Stimulated activated CD8-positive, alpha-beta memory T cell treated with anti-CD3 and anti-CD28 coated beads, Interleukin-4, amount 100 ng/mL, for 1 hour (primary cell): ENCODE results near the gene CD53.

Source experiments
- DNase-seq, 2 donors: peaks; one replicate each; pipeline ENCODE4 v3.0.0-alpha.2; 2020; ENCODE audit warnings: low read depth in 2 of 2, low spot score in 1 of 2

CD53 gene

DNA sequence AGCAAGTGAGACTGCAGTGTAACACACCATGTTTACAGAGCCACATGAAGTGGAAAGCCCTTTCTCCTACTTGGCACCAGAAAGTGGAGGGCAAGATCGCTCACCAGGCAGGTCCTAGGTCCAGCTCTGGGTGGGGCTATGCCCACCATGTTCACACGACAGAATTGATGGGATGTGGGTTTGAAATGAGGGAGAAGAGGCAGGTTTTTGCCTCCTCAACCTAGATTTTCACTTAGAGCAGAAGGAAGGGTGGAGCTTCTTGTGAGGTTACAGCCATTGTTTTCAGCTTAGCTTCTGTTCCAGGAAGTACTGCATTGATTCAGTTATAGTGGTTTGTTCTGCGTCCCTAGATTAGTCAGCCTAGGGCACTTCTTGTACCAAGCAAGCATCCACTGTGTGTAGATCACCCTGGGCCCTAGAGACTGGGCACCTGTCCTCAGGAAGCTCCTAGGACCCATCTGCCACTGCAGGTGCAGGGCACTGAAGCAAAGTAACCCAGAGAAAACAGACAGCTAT is 2.3 kb downstream of the CD53 start:
- DNase-seq: peak in 1 of 2 donors; percentile 25

DNA sequence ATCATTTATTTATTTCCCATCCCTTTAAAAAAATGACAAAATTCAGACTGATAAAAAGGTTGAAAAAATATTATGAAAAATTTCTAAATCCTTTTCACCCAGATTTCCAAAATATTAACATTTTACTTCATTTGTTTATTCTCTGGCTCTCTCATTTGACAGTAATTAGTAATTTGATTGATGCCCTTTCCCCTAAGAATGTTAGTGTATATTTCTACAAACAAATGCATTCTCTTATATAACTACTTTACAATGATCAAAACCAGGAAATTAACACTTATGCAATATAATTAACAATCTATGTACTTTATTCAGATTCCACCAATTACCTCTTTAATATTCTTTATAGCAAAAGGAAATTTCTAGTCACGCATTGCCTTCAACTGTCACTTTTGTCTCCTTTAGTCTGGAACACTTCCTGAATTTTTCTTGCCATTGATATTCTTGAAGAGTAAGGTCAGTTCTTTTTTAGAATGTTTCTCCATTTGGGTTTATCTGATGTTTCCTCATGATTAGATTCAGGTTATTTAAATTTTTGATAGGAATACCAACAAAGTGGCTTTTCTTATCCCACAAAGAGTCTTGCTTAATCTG is 3.9 kb downstream of the CD53 start:
- no peak for DNase-seq

DNA sequence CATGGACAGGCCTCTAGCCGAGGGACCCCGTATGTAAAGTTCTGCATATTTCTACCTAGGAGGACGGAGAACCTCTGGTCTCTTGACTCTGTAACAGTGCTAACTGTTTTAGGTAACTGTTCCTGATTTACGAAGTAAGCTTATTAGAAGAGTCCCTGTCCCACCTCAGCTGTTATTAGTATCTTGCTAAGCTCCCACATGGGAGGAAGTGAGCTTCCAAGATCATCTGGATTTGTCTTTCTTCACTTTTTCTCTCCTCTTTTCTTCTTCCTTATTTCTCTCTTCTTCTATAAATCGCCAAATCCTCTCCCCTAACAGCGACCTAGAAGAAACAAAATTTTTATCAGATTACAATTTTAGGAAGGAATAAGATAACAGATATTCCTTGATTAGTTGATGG is 4.4 kb downstream of the CD53 start:
- DNase-seq: no peak

DNA sequence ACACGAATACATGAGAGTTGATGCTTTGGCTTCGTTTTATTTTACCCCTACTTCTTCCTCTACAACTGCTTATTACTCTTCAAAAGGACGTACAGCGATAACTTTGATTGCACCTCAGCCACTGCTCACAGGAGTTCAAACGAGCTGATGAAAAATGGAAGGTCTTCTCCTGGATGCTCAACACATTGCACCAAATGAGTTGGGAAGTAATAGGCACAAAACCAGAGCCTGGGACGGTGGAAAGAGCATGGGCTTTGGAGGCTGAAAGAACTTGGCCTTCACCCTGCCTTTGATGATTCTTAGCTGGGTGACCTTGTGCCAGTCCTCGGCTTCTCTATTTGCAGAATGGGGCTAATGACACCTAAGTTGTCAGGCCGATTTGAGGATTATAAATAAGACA is 4.8 kb downstream of the CD53 start:
- no peak for DNase-seq

DNA sequence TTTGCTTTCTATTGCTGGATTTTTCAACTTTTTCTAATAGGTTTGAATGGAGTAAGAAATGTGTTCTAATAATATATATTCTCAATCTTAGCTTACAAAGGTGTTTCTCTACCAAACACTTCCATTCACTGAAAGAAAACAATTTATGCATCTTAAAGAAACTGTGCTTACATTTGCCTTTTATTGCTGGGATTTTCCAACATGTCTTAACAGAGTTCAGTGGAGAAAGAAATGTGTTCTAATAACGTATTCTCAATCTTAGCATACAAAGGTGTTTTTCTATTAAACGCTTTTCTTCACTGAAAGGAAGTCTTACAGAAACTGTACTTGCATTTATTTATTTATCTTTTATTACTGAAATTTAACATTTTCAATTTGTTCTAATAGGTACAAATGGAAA is 5.6 kb downstream of the CD53 start:
- DNase-seq: no peak

DNA sequence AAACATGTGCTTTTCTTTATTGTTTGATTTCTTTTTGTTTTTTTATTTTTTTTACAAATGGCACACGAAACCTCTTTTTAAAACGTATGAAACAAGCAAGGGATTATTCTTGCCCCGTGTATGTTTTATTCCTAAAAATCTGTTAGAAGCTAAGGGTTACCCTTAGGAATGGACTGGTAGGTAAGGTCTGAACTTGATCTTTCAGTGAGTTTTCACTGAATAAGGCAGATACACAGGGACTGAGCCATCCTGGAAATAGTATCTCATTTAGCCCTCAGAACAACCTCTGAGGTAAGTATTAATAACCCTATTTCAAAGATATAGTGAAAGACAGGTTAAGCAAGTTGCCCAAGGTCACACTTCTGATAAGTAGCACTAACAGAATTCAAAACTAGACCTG is 6.0 kb downstream of the CD53 start:
- DNase-seq: no peak

DNA sequence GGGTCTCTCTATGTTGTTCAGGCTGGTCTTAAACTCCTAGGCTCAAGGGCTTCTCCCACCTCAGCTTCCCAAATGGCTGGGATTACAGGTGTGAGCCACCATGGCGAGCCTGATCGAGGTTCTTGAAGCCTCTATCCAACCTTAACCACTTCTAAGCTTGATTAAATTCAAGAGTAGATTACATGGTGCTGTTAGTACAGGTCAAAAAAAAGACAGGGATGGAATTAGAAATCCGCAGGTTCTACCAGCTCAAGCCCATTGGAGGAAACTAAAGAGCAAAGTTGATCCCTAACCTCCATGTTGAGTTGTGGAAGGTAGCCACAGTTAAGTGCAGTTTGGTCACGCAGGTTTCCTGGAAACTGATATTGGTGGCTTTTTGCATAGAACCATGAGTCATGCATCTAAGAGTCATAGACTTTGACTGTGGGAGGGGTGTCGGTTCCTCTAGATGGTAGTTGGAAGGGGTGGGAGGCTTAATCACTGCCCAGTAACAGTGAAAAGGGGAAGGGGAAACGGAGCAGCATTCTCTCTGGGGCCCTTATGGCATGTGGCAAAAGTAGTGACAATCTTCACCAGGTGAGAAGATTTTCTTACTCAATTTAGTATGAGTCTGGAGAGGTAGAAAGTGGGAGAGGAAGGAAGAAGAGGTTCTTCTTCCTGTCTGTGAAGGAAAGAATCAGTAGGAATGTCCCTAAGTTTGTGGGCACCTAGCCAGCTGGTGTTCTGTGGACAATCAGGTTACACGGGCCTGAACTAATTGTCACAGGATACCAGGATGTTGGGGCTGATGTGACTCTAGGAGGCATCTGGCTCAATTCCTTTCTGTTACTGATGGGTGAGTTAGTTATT is 7.0 kb downstream of the CD53 start:
- peak in 1 of 2 donors; percentile 33 for DNase-seq

DNA sequence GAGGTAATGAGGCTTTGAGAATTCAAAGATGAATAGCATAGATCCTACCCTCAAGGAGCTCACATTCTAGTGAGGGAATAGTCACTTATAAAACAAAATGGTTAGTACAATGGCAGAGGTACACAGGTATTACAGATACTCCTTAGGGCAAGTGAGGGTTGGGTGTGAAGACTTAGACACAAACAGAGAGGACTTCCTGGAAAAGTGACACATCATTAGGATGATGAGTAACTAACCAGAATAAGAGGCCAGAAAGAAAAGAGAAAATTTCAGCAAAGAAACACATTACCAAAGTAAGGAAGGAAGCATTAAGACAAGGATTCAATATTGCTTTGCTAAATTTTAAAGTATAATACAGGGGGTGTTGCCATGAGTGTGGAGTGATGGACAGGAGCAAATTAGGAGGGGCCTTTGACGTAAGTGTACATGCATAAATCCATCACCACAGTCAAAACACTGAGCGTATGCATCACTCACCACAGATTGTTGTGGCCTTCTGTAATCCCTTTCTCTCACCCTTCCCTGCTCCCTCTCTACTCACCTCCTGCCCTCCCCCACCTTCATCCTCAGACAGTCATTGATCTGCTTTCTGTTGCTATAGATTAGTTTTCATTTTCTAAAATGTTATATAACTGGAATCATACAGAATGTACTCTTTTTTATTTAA is 7.9 kb downstream of the CD53 start:
- DNase-seq: no peak

DNA sequence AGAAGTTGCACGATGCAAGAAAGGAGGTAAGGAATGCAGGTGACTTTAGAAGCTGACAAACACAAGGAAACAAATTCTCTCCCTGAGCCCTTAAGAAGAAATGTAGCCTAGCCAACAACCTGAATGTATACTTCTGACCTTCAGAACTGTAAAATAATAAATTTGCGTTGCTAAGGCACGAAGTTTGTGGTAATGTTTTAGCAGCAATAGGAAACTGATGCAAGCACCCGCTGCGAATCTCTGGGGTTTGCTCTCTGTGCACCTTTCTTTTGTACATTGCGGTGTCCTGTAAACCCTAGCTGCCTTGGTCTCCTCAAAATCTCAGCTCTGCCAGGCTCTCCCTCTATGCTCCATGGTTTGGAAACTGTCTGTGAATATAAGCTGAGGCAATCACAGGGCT is 15.1 kb downstream of the CD53 start:
- DNase-seq: no peak

DNA sequence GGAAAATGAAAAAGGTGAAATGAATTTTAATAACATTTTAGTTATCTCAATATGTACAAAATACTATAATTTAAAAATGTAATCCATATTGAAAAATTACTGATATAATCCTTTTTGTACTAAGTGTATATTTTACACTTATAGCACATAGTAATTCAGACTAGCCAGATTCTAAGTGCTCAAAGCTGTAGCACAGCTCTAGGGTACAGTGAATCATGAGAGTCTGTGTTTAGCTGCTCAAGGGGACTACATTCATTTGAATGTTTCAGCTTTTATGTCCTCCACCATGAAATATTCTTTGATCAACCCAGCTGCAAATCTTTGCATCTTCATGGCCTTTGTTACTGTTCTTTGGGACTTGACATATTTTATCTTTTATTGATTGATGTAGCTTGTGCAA is 15.7 kb downstream of the CD53 start:
- DNase-seq: no peak

DNA sequence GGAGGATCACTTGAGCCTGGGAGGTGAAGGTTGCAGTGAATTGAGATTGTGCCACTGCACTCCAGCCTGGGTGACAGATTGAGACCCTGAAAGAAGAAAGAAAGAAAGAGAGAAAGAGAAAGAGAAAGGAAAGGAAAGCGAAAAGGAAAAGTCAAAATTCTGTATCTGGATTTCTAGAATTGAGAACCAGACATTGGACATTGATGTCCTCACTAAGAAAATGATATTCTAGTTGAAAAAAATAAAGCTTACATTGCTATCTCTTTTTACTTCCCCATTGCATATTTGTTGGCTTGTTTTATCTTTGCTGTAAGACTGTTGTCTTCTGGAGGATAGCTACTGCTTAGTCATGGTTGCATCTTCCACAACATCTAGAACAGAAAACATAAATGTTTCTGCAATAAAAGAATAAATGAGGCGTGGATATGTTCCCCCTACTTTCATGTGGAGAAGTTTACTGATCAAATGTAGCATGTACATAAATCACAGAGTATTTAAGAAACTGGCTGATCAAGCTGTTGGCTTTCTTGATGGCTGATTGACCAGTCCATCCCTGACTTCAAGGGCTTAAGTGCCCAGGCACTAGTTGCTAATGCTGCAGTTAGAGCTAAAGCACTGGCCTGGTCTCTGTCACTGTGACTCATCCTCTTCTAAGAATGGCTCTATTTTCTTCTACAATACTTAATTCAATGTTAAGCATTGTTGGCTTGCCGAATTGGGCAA is 17.7 kb downstream of the CD53 start:
- DNase-seq: no peak

DNA sequence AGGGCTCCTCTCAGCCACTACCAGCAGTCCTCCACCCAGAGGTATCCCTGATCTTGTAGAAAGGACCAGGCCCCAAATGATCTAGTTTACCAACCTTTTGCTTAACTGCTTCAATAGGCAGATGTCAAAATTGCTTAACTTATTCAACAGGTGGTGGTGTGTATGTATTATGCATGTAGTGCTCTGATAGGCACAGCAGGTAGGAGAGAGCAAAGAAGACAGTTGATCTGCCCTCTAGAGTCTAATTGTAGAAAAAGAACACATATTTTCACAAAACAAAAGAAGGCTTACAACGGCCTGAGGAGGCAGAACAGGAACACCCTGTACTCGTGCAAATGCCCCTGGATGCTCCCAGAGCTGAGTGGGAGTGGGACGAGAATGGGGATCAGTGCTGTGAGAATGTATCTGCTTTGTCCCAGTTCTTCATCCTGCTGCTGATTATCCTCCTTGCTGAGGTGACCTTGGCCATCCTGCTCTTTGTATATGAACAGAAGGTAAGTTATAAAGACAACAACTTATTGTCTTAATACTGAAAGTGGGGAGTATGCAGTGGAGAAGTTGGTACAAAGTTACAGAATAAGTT is 21.1 kb downstream of the CD53 start:
- DNase-seq: no peak

DNA sequence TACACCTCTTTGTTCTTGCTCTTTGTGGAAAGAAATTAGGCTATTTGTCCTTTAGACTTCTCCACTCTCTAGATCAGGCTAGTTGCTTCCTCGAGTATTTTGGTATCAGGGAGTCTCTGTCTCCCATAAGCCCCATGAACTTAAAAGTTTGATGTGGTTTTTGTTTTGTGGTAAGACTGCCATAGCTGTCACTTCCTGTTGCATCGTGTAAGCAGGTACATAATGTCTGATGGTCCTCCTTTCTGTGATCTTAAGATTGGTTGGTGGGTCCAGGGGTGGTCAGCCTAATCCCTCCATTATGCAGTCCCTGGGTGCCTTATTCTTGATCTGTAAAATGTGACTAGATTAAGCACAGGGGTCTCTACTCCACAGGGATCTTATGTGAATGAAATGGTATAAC is 23.1 kb downstream of the CD53 start:
- DNase-seq: no peak

DNA sequence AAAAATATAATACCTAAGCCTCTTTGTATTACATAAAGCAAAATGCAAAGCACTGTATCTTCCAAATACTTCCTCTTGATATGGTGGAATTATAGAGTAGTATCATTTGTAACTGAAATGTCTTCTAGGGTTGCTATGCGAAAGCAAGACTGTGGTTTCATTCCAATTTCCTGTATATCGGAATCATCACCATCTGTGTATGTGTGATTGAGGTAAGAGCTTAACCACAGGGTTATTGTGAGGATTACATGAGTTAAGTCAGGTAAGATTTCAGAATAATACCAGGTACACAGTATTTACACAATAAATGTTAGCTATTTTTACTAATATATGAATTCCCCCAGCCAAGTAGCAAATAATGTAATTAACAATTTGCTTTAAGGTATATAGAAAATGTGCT is 24.7 kb downstream of the CD53 start:
- no peak for DNase-seq

DNA sequence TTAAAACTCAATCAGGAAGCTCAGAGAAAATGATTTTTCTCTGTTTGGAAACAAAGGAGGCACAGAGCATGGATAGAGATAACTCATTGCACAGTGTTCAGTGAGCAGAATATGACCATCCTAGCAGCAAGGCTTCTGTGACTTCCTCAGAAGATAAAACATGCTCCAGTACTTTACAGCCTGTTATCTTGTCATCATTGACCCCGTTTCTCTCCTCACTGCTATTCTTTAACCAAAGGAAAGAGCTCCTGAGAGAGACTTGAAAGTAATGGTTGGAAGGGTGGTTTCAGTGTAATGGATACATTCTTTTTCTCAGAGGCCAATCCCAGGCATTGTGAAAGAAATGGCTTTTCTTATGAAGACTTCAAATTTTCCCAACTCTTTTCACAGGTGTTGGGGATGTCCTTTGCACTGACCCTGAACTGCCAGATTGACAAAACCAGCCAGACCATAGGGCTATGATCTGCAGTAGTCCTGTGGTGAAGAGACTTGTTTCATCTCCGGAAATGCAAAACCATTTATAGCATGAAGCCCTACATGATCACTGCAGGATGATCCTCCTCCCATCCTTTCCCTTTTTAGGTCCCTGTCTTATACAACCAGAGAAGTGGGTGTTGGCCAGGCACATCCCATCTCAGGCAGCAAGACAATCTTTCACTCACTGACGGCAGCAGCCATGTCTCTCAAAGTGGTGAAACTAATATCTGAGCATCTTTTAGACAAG is 25.9 kb downstream of the CD53 start:
- no peak for DNase-seq

DNA sequence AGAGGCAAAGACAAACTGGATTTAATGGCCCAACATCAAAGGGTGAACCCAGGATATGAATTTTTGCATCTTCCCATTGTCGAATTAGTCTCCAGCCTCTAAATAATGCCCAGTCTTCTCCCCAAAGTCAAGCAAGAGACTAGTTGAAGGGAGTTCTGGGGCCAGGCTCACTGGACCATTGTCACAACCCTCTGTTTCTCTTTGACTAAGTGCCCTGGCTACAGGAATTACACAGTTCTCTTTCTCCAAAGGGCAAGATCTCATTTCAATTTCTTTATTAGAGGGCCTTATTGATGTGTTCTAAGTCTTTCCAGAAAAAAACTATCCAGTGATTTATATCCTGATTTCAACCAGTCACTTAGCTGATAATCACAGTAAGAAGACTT is 26.5 kb downstream of the CD53 start:
- DNase-seq: no peak

DNA sequence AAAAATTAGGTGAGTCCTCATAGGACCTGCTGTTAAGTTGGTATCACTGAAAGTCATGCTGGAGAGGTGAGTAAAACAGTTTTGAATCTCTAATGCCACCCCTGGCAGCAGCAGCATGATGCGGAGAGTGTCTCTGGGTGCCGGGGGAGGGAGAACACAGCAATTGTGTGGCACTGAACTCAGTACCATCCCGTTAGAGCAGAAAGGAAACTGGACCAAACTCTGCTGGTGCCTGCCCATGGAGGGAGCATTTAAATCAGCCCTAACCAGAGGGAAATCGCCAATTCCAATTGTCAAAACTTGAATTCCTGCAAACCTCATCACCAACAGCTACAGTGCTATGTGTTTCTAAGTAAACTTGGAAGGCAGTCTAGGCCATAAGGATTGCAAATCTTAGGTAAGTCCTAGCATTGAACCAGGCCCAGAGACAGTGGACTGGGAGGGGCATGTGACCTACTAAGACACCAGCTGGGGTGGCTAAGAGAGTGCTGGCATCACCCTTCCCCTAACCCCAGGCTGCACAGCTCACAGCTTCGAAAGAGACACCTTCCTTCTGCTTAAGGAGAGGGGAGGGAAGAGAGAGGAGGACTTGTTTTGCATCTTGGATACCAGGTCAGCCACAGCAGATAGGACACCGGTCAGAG is 30.0 kb downstream of the CD53 start:
- DNase-seq: no peak

DNA sequence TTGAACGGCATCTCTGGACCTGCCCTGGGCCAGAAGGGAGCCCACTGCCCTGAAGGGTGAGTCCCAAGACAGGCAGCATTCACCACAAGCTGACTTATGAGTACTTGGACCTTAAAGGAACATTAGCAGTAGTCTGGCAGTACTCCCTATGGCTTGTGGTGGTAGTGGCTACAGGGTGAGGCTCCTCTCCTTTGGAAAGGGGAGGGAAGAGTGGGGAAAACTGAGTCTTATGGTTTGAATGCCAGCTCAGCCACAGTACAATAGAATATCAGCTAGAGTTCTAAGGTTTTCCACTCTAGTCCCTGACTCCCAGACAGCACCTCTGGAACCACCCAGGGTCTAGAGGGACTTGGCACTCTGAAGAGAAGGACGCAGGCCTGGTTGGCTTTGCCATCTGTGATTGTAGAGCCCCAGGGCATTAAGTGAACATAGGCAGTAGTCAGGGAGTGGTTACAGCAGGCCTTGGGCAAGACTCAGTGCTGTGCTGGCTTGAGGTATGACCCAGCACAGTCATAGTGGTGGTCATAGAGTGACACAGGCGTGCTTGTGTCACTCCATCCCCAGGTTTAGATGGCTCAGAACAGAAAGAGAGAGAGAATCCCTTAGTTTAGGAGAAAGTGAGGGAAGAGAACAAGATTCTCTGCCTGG is 31.0 kb downstream of the CD53 start:
- DNase-seq: no peak

DNA sequence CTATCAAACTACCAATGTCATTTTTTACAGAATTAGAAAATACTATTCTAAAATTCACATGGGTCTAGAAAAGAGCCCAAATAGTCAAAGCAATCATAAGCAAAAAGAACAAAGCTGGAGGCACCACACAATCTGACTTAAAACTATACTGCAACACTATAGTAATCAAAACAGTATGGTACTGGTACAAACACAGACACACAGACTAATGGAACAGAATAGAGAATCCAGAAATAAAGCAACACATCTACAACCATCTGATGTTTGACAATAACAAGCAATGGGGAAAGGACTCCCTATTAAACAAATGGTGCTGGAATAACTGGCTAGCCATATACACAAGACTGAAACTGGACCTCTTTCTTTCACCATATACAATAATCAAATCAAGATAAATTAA is 39.8 kb downstream of the CD53 start:
- DNase-seq: no peak

DNA sequence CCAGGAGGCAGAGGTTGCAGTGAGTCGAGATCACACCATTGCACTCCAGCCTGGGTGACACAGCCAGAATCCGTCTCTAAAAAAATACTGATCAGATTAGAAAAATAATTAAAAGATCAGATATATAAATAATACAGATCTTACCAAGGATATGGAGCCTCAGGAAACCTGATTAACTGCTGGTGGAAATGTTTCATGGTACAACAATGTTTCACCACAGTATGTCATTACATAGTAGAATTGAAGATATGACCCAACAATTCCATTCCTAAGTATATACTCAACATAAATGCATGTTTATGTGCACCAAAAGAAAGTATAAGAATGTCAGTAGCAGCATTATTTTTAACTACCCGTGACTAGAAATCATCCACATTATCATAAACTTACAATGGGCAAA is 41.7 kb downstream of the CD53 start:
- DNase-seq: no peak
